GM23338 (cell line): ENCODE data around the gene GUCY1B1. TPM values are rescaled to one million over a fixed set of nuclear protein-coding genes. Genes with fewer than 3 reads are reported as not detected.

Source experiments
- ATAC-seq: fragments of 200-7000 bp; cut with Tn5 transposase; 3 replicates; pipeline ENCODE4 v1.9.1; 2020
- DNase-seq: peaks from one replicate; pipeline ENCODE4 v3.0.0-alpha.2; 2015; ENCODE audit warnings: low spot score
- H2AFZ ChIP-seq: fragments of 200-600 bp; sonication (generic); 2 replicates; pipeline ENCODE4 v1.8.0; 2016; ENCODE audit warnings: antibody characterized with exemption, mild to moderate bottlenecking, moderate library complexity
- H3F3A ChIP-seq: fragments of 200-600 bp; sonication (generic); replicated peaks from 2 replicates; pipeline ENCODE4 v1.8.0; 2017; ENCODE audit warnings: antibody characterized with exemption, mixed run types, low read depth
- H3K27ac ChIP-seq: fragments of 200-600 bp; sonication (generic); 2 replicates; pipeline ENCODE4 v1.6.1; 2016; ENCODE audit warnings: low read depth
- H3K27me3 ChIP-seq: fragments of 200-600 bp; sonication (generic); 2 replicates; pipeline ENCODE4 v1.8.0; 2016; ENCODE audit warnings: mild to moderate bottlenecking, mixed run types, moderate library complexity; ENCODE audit not compliant: insufficient read depth
- H3K36me3 ChIP-seq: fragments of 200-600 bp; sonication (generic); 2 replicates; pipeline ENCODE4 v1.8.0; 2016; ENCODE audit warnings: mild to moderate bottlenecking; ENCODE audit not compliant: insufficient read depth
- H3K4me1 ChIP-seq: fragments of 200-600 bp; sonication (generic); 2 replicates; pipeline ENCODE4 v1.8.0; 2016; ENCODE audit warnings: mild to moderate bottlenecking, moderate library complexity; ENCODE audit not compliant: insufficient read depth
- H3K4me2 ChIP-seq: fragments of 200-600 bp; sonication (generic); 2 replicates; pipeline ENCODE4 v1.7.1; 2017; ENCODE audit warnings: mixed run types
- H3K4me3 ChIP-seq: fragments of 200-600 bp; sonication (generic); 2 replicates; pipeline ENCODE4 v1.6.1; 2016; ENCODE audit warnings: mixed run types
- H3K79me2 ChIP-seq: fragments of 200-600 bp; sonication (generic); replicated peaks from 2 replicates; pipeline ENCODE4 v1.8.0; 2017; ENCODE audit warnings: mild to moderate bottlenecking; ENCODE audit not compliant: insufficient read depth
- H3K9me2 ChIP-seq: fragments of 200-600 bp; sonication (generic); 2 replicates; pipeline ENCODE4 v1.8.0; 2017; ENCODE audit not compliant: insufficient read depth
- H4K20me1 ChIP-seq: fragments of 200-600 bp; sonication (generic); replicated peaks from 2 replicates; pipeline ENCODE4 v1.8.0; 2017; ENCODE audit warnings: mild to moderate bottlenecking; ENCODE audit not compliant: insufficient read depth
- H3K27ac Mint-ChIP-seq: 2 replicates; pipeline ENCODE4 v1.8.0; 2020; ENCODE audit warnings: inconsistent platforms, mild to moderate bottlenecking, moderate library complexity, mixed read lengths
- H3K27me3 Mint-ChIP-seq: 3 replicates; pipeline ENCODE4 v1.8.0; 2022; ENCODE audit warnings: low read depth, mild to moderate bottlenecking, moderate library complexity, mixed read lengths, inconsistent platforms; ENCODE audit not compliant: insufficient read depth, poor library complexity
- H3K36me3 Mint-ChIP-seq: 3 replicates; pipeline ENCODE4 v1.8.0; 2021; ENCODE audit warnings: low read depth, mild to moderate bottlenecking, inconsistent platforms, moderate library complexity, mixed read lengths
- H3K4me1 Mint-ChIP-seq: 3 replicates; pipeline ENCODE4 v1.8.0; 2020; ENCODE audit warnings: mild to moderate bottlenecking, inconsistent platforms, mixed read lengths
- H3K4me3 Mint-ChIP-seq: 3 replicates; pipeline ENCODE4 v1.8.0; 2021; ENCODE audit warnings: moderate library complexity, mild to moderate bottlenecking, inconsistent platforms, mixed read lengths
- H3K9me3 Mint-ChIP-seq: 3 replicates; pipeline ENCODE4 v1.8.0; 2020; ENCODE audit warnings: moderate library complexity, mild to moderate bottlenecking, inconsistent platforms, mixed read lengths
- CREB1 ChIP-seq: fragments of 250-450 bp; sonication (Bioruptor Pico); IDR thresholded peaks from 2 replicates; pipeline ENCODE4 v1.5.0; 2020; ENCODE audit warnings: low read depth, mild to moderate bottlenecking, moderate library complexity
- ETS1 ChIP-seq: IDR thresholded peaks from 2 replicates; pipeline ENCODE4 v1.6.1; 2016; ENCODE audit warnings: antibody characterized with exemption
- EZH2 ChIP-seq: fragments of 200-600 bp; sonication (generic); IDR thresholded peaks from one replicate; pipeline ENCODE4 v1.8.0; 2017; ENCODE audit warnings: antibody characterized with exemption, mild to moderate bottlenecking, low read depth; ENCODE audit not compliant: unreplicated experiment
- EZH2phosphoT487 ChIP-seq: fragments of 200-600 bp; sonication (generic); IDR thresholded peaks from one replicate; pipeline ENCODE4 v1.8.1; 2018; ENCODE audit warnings: antibody characterized with exemption; ENCODE audit not compliant: unreplicated experiment
- JUNB ChIP-seq: IDR thresholded peaks from one replicate; pipeline ENCODE4 v1.6.1; 2016; ENCODE audit warnings: antibody characterized with exemption; ENCODE audit not compliant: unreplicated experiment
- NANOG ChIP-seq: IDR thresholded peaks from 2 replicates; pipeline ENCODE4 v1.6.1; 2016; ENCODE audit warnings: antibody characterized with exemption, borderline replicate concordance
- POLR2AphosphoS5 ChIP-seq: IDR thresholded peaks from 2 replicates; pipeline ENCODE4 v1.6.1; 2016; ENCODE audit warnings: antibody characterized with exemption, low read depth
- REST ChIP-seq: IDR thresholded peaks from one replicate; pipeline ENCODE4 v1.6.1; 2018; ENCODE audit warnings: antibody characterized with exemption; ENCODE audit not compliant: unreplicated experiment
- STAT1 ChIP-seq: IDR thresholded peaks from one replicate; pipeline ENCODE4 v1.6.1; 2016; ENCODE audit warnings: antibody characterized with exemption; ENCODE audit not compliant: unreplicated experiment
- ZNF114 ChIP-seq: fragments of 250-450 bp; sonication (Bioruptor Pico); IDR thresholded peaks from 2 replicates; pipeline ENCODE4 v1.5.0; 2020; ENCODE audit warnings: mild to moderate bottlenecking, moderate library complexity
- ZNF331 ChIP-seq: fragments of 250-450 bp; sonication (Bioruptor Pico); IDR thresholded peaks from 2 replicates; pipeline ENCODE4 v1.5.0; 2020; ENCODE audit warnings: low read depth, mild to moderate bottlenecking, moderate library complexity
- polyA plus RNA-seq: library from polyadenylated mRNA; unstranded; fragments of >200 nt; fragmentation: Nextera tagmentation; extraction: Ambion mirVana; gene quantifications from 2 replicates; pipeline ENCODE4 v1.2.1, GENCODE V29; 2016
- total RNA-seq: library from RNA; depleted of rRNA; stranded (reverse); fragments of >200 nt; shearing (Covaris generic); gene quantifications from 2 replicates; pipeline ENCODE4 v1.2.3, GENCODE V29; 2014
- TF ChIP-seq, protein P1 (sequence below): fragments of 250-450 bp; sonication (Bioruptor Pico); IDR thresholded peaks from 2 replicates; pipeline ENCODE4 v1.5.0; 2020; ENCODE audit warnings: mild to moderate bottlenecking, moderate library complexity
- TF ChIP-seq, protein P2 (sequence below), 2 experiments: fragments of 200-600 bp in 1 of 2; sonication (generic) in 1 of 2; conservative IDR thresholded peaks; 2 replicates each; pipeline versions ENCODE4 v1.5.1 to v1.6.1; 2016 to 2017; ENCODE audit warnings: antibody characterized with exemption in 2 of 2, low read depth in 2 of 2, mild to moderate bottlenecking in 2 of 2, moderate library complexity in 1 of 2

The GUCY1B1 gene
- total and polyA plus RNA-seq, 2 experiments from 2014 or later, result 2.6 to 4.3 TPM

GRCh38 chr4:155751569-155751968, 7.3 kb upstream of the GUCY1B1 start:
- Histone ChIP-seq H2AFZ (no peak overlapping the region), H3K27ac (no peak overlapping the region), H3K4me2 (no peak overlapping the region), H3K27me3 (no peaks in the 10 kb centered on the region), H4K20me1 (no peaks in the 10 kb centered on the region), H3K9me2 (0 out of 2 replicates have a peak, but pooled peaks cover 7% of the 10 kb centered on the region), H3F3A (no peaks in the 10 kb centered on the region), H3K4me3 (no peak overlapping the region), H3K79me2 (no peaks in the 10 kb centered on the region), H3K4me1 (peaks cover 9% of the 10 kb centered on the region), H3K36me3 (no peaks in the 10 kb centered on the region)
- TF ChIP-seq STAT1 (no peak), ETS1 (no peak), JUNB (no peak), NANOG (no peak), CREB1 (no peak), ZNF331 (CRISPR knock-in tag) (no peak), EZH2 (no peak), POLR2AphosphoS5 (no peak), ZNF114 (no peak), EZH2phosphoT487 (no peak), REST (no peak)
- TF ChIP-seq, protein P1, sequence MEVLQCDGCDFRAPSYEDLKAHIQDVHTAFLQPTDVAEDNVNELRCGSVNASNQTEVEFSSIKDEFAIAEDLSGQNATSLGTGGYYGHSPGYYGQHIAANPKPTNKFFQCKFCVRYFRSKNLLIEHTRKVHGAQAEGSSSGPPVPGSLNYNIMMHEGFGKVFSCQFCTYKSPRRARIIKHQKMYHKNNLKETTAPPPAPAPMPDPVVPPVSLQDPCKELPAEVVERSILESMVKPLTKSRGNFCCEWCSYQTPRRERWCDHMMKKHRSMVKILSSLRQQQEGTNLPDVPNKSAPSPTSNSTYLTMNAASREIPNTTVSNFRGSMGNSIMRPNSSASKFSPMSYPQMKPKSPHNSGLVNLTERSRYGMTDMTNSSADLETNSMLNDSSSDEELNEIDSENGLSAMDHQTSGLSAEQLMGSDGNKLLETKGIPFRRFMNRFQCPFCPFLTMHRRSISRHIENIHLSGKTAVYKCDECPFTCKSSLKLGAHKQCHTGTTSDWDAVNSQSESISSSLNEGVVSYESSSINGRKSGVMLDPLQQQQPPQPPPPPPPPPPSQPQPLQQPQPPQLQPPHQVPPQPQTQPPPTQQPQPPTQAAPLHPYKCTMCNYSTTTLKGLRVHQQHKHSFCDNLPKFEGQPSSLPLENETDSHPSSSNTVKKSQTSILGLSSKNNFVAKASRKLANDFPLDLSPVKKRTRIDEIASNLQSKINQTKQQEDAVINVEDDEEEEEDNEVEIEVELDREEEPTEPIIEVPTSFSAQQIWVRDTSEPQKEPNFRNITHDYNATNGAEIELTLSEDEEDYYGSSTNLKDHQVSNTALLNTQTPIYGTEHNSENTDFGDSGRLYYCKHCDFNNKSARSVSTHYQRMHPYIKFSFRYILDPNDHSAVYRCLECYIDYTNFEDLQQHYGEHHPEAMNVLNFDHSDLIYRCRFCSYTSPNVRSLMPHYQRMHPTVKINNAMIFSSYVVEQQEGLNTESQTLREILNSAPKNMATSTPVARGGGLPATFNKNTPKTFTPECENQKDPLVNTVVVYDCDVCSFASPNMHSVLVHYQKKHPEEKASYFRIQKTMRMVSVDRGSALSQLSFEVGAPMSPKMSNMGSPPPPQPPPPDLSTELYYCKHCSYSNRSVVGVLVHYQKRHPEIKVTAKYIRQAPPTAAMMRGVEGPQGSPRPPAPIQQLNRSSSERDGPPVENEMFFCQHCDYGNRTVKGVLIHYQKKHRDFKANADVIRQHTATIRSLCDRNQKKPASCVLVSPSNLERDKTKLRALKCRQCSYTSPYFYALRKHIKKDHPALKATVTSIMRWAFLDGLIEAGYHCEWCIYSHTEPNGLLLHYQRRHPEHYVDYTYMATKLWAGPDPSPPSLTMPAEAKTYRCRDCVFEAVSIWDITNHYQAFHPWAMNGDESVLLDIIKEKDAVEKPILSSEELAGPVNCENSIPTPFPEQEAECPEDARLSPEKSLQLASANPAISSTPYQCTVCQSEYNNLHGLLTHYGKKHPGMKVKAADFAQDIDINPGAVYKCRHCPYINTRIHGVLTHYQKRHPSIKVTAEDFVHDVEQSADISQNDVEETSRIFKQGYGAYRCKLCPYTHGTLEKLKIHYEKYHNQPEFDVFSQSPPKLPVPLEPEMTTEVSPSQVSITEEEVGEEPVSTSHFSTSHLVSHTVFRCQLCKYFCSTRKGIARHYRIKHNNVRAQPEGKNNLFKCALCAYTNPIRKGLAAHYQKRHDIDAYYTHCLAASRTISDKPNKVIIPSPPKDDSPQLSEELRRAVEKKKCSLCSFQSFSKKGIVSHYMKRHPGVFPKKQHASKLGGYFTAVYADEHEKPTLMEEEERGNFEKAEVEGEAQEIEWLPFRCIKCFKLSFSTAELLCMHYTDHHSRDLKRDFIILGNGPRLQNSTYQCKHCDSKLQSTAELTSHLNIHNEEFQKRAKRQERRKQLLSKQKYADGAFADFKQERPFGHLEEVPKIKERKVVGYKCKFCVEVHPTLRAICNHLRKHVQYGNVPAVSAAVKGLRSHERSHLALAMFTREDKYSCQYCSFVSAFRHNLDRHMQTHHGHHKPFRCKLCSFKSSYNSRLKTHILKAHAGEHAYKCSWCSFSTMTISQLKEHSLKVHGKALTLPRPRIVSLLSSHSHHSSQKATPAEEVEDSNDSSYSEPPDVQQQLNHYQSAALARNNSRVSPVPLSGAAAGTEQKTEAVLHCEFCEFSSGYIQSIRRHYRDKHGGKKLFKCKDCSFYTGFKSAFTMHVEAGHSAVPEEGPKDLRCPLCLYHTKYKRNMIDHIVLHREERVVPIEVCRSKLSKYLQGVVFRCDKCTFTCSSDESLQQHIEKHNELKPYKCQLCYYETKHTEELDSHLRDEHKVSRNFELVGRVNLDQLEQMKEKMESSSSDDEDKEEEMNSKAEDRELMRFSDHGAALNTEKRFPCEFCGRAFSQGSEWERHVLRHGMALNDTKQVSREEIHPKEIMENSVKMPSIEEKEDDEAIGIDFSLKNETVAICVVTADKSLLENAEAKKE (CRISPR knock-in tag), result no peak
- TF ChIP-seq, protein P2, sequence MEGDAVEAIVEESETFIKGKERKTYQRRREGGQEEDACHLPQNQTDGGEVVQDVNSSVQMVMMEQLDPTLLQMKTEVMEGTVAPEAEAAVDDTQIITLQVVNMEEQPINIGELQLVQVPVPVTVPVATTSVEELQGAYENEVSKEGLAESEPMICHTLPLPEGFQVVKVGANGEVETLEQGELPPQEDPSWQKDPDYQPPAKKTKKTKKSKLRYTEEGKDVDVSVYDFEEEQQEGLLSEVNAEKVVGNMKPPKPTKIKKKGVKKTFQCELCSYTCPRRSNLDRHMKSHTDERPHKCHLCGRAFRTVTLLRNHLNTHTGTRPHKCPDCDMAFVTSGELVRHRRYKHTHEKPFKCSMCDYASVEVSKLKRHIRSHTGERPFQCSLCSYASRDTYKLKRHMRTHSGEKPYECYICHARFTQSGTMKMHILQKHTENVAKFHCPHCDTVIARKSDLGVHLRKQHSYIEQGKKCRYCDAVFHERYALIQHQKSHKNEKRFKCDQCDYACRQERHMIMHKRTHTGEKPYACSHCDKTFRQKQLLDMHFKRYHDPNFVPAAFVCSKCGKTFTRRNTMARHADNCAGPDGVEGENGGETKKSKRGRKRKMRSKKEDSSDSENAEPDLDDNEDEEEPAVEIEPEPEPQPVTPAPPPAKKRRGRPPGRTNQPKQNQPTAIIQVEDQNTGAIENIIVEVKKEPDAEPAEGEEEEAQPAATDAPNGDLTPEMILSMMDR (conservative IDR thresholded peaks at IDR 0.05; ENCODE audit: low read depth in 2 of 2), result no peak
- H3K27ac Mint-ChIP-seq, result no peak overlapping the region
- no peak overlapping the region for H3K4me3 Mint-ChIP-seq
- H3K36me3 Mint-ChIP-seq, result no peaks in the 10 kb centered on the region
- peaks cover 14% of the 10 kb centered on the region for H3K4me1 Mint-ChIP-seq
- H3K27me3 Mint-ChIP-seq, result peaks cover 4% of the 10 kb centered on the region
- no peaks in the 10 kb centered on the region; the same call in 2 of the 3 replicates for H3K9me3 Mint-ChIP-seq
- no peak for DNase-seq
- no peak for ATAC-seq
